ENCODE data around the gene GLIPR1L2.
A peak's percentile ranks its signal among the peaks of the same experiment; 100 is the strongest.

The GLIPR1L2 gene

GRCh38 chr12:75479963-75480461, 89.1 kb downstream of the GLIPR1L2 start:
- DNase-seq, result no peak

- peak; percentile 83 for DNase-seq
Measured at GRCh38 chr12:75480469-75480949, 89.6 kb downstream of the GLIPR1L2 start, which contains the start of gene GLIPR1. TSS of gene GLIPR1 (plus strand) at chr12:75480755. CDS start at chr12:75480881, 126 bp downstream.

- DNase-seq, result no peak
Measured at GRCh38 chr12:75481013-75481705, 90.3 kb downstream of the GLIPR1L2 start.

- no peak for DNase-seq
Measured at GRCh38 chr12:75481774-75482173, 90.9 kb downstream of the GLIPR1L2 start.

Data from activated CD4-positive, alpha-beta T cell treated with anti-CD3 and anti-CD28 coated beads for 48 hours (primary cell).